Heart left ventricle (tissue), 13 donors: Measurements from ENCODE around the gene COX15.

Experiments used
- POLR2A ChIP-seq, 2 donors: fragments of 450-650 bp; IDR thresholded peaks; one replicate each; pipeline ENCODE4 v1.6.1; 2017; ENCODE audit warnings: antibody characterized with exemption in 2 of 2, mild to moderate bottlenecking in 2 of 2, moderate library complexity in 2 of 2
- TF ChIP-seq, protein P1 (sequence below), 12 donors: fragments of 200-600 bp; sonication (generic) in 4 of 12; IDR thresholded peaks; one replicate each; pipeline versions ENCODE4 v1.5.0 to v1.8.0; 2018 to 2022; ENCODE audit warnings: antibody characterized with exemption in 12 of 12, mild to moderate bottlenecking in 5 of 12
- donor health status: ischemic (EF 13 %, LVEDD 7.1; RV severe dilation, severe dysfunction).
- donor health status: DM: no; HTN: yes; CAD: no.
- donor health status: DM: no; HTN: no; CAD: no.
- donor health status: ischemic (EF 25% LVEDD 6.9; RV normal size, moderate dysfunction).
- donor health status: ischemic (EF 25% LVEDD 5.7; RV mildly dilated, moderate dysfunction).
- donor health status: ischemic (EF 35%, LVEDD 5.7; RV mildly dilated, moderate dysfunction).
- donor health status: nonischemic (EF 11% LVEDD 7.7; RV severe dilation, severe dysfunction).
- donor health status: DM: yes; HTN: yes; CAD: no.
- donor health status: PGD.
- donor health status: ischemic (EF 29% LVEDD 5.4; RV normal size, mild dysfunction).
- donor health status: nonischemic (EF 23%, LVEDD 6.1; RV moderate dilation, normal function).

DNA sequence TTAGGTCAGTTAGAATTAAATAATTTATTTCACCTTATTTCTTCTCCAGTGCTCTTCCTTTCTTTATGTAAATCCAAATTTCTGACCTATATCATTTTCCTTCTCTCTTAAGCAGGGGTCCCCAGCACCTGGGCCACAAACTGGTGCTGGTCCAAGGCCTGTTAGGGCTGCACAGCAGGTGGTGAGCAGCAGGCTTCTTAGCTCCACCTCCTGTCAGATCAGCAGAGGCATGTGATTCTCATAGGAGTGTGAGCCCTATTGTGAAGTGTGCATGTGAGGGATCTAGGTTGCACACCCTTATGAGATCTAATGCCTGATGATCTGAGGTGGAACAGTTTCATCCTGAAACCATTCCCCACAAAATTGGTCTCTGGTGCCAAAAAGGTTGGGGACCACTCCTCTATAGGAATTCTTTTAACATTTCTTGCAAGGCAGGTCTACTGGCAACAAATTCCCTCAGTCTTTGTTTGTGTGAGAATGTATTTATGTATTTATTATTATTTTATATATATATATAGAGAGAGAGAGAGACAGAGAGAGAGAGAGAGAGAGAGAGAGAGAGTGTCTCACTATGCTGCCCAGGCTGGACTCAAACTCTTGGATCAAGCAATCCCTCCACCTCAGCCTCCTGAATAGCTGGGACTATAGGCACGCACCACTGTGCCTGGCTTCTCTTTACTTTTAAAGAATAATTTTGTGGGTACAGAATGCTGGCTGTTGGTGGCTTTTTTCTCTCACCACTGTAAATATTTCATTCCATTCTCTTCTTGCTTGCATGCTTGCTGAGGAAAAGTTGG, 46.2 kb upstream of the COX15 start:
- TF ChIP-seq, protein P1, sequence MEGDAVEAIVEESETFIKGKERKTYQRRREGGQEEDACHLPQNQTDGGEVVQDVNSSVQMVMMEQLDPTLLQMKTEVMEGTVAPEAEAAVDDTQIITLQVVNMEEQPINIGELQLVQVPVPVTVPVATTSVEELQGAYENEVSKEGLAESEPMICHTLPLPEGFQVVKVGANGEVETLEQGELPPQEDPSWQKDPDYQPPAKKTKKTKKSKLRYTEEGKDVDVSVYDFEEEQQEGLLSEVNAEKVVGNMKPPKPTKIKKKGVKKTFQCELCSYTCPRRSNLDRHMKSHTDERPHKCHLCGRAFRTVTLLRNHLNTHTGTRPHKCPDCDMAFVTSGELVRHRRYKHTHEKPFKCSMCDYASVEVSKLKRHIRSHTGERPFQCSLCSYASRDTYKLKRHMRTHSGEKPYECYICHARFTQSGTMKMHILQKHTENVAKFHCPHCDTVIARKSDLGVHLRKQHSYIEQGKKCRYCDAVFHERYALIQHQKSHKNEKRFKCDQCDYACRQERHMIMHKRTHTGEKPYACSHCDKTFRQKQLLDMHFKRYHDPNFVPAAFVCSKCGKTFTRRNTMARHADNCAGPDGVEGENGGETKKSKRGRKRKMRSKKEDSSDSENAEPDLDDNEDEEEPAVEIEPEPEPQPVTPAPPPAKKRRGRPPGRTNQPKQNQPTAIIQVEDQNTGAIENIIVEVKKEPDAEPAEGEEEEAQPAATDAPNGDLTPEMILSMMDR (IDR thresholded peaks at IDR 0.05), result no peak
- no peak for TF ChIP-seq POLR2A (IDR thresholded peaks at IDR 0.05)
